ENCODE data around the gene IFITM2. TPM values are rescaled to one million over a fixed set of nuclear protein-coding genes. Genes with fewer than 3 reads are reported as not detected.
"Not testable (repeated sequence)": the region's sequence is repeated elsewhere in the genome, so short reads cannot be mapped to it uniquely, and the experiment has no call there.

Gene IFITM2
- total RNA-seq, 4 donors from 2014 or later, result 25.6 to 84.1 (median 45.1) TPM

- H3K4me1 ChIP-seq, result peaks cover 45% of the 10 kb centered on the region
- peak overlapping the region; percentile 53 for H3K4me3 ChIP-seq
- peak overlapping the region; percentile 65 for H3K27ac ChIP-seq
- TF ChIP-seq EP300 (IDR thresholded peaks at IDR 0.05), result no peak
- TF ChIP-seq POLR2AphosphoS5 (IDR thresholded peaks at IDR 0.05), result no peak
- TF ChIP-seq, protein P1, sequence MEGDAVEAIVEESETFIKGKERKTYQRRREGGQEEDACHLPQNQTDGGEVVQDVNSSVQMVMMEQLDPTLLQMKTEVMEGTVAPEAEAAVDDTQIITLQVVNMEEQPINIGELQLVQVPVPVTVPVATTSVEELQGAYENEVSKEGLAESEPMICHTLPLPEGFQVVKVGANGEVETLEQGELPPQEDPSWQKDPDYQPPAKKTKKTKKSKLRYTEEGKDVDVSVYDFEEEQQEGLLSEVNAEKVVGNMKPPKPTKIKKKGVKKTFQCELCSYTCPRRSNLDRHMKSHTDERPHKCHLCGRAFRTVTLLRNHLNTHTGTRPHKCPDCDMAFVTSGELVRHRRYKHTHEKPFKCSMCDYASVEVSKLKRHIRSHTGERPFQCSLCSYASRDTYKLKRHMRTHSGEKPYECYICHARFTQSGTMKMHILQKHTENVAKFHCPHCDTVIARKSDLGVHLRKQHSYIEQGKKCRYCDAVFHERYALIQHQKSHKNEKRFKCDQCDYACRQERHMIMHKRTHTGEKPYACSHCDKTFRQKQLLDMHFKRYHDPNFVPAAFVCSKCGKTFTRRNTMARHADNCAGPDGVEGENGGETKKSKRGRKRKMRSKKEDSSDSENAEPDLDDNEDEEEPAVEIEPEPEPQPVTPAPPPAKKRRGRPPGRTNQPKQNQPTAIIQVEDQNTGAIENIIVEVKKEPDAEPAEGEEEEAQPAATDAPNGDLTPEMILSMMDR (IDR thresholded peaks at IDR 0.05), result no peak
- no peak for TF ChIP-seq POLR2A (IDR thresholded peaks at IDR 0.05)
- no peaks in the 10 kb centered on the region for H3K9me3 ChIP-seq
- no peaks in the 10 kb centered on the region for H3K36me3 ChIP-seq
- WGBS, result 68% methylated on average over 3 of the region's 9 CpGs
- H3K27me3 ChIP-seq, result no peaks in the 10 kb centered on the region
- DNase-seq (ENCODE audit: low spot score in 2 of 2), result no peak
Measured at GRCh38 chr11:315051-315481, 7.5 kb downstream of the IFITM2 start.

GRCh38 chr11:315516-315994, 7.9 kb downstream of the IFITM2 start:
- DNase-seq (ENCODE audit: low spot score in 2 of 2), result peak in 1 of 2 donors; percentile 62
- TF ChIP-seq EP300 (IDR thresholded peaks at IDR 0.05) (no peak), POLR2AphosphoS5 (IDR thresholded peaks at IDR 0.05) (no peak), POLR2A (IDR thresholded peaks at IDR 0.05) (no peak)
- TF ChIP-seq, protein P1 (IDR thresholded peaks at IDR 0.05), result no peak
- peak overlapping the region; percentile 65 for H3K27ac ChIP-seq
- WGBS, result 35% methylated on average over 8 of the region's 32 CpGs
- peaks cover 47% of the 10 kb centered on the region for H3K4me1 ChIP-seq
- no peaks in the 10 kb centered on the region for H3K27me3 ChIP-seq
- H3K36me3 ChIP-seq, result no peaks in the 10 kb centered on the region
- H3K4me3 ChIP-seq, result peak overlapping the region; percentile 53
- H3K9me3 ChIP-seq, result no peaks in the 10 kb centered on the region

GRCh38 chr11:316031-316701, 8.6 kb downstream of the IFITM2 start:
- Histone ChIP-seq H3K4me3 (peak overlapping the region; percentile 53), H3K27me3 (no peaks in the 10 kb centered on the region), H3K36me3 (no peaks in the 10 kb centered on the region), H3K4me1 (peaks cover 47% of the 10 kb centered on the region), H3K27ac (peak overlapping the region; percentile 65), H3K9me3 (no peaks in the 10 kb centered on the region)
- 32% methylated on average over 18 of the region's 64 CpGs for WGBS
- peak in 1 of 2 donors; percentile 72 for DNase-seq (ENCODE audit: low spot score in 2 of 2)
- TF ChIP-seq, protein P1 (IDR thresholded peaks at IDR 0.05), result no peak
- TF ChIP-seq POLR2AphosphoS5 (IDR thresholded peaks at IDR 0.05), result no peak
- TF ChIP-seq POLR2A (IDR thresholded peaks at IDR 0.05), result no peak
- no peak for TF ChIP-seq EP300 (IDR thresholded peaks at IDR 0.05)

- TF ChIP-seq POLR2AphosphoS5 (IDR thresholded peaks at IDR 0.05) (no peak), POLR2A (IDR thresholded peaks at IDR 0.05) (no peak), EP300 (IDR thresholded peaks at IDR 0.05) (no peak)
- TF ChIP-seq, protein P1 (IDR thresholded peaks at IDR 0.05), result no peak
- Histone ChIP-seq H3K9me3 (no peaks in the 10 kb centered on the region), H3K27ac (peak overlapping the region; percentile 65), H3K4me3 (peak overlapping the region; percentile 53), H3K27me3 (no peaks in the 10 kb centered on the region), H3K4me1 (peaks cover 44% of the 10 kb centered on the region), H3K36me3 (no peaks in the 10 kb centered on the region)
- DNase-seq (ENCODE audit: low spot score in 2 of 2), result no peak
- 65% methylated on average over 7 of the region's 7 CpGs for WGBS
Measured at GRCh38 chr11:316891-317301, 9.3 kb downstream of the IFITM2 start.

DNA sequence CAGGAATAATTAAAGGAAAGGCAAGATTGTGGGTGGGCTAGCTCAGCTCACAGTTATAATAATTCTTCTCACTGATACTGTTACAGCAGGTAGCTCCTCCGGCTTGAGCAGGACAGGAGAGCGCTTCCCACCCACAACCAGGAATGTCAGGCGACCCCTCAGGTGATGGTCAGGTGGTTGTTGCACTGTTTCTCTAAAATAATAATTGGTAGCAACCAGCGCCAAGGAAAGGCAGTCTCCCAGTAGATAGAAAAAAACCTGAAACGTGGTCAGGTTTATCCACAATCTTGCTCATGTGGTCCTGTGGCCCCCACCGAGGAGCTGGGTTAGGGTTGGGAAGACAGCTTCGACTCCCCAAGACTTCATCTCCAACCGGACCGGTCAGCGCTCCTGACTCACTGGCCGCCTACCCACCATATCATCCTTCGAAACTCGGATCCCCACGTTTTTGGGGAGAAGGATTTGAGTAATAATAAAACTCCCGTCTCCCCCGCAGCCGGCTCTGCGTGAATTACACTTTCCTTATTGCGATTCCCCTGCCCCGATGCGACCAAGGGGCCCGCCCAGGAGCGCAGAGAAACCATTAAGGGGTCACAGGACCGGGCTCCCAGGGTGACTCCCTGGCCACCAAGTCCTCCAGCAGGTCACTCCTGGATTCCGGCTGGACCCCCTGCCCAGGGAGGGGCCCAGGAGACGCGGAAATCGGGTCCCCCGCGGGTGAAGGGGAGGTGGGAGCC, 10.2 kb downstream of the IFITM2 start:
- not testable (repeated sequence) for H3K9me3 ChIP-seq, H3K36me3 ChIP-seq, H3K27me3 ChIP-seq
- Histone ChIP-seq H3K4me1 (peaks cover 40% of the 10 kb centered on the region), H3K4me3 (peak overlapping the region; percentile 31), H3K27ac (peak overlapping the region; percentile 1)
- WGBS, result 50% methylated on average over 6 of the region's 30 CpGs
- DNase-seq (ENCODE audit: low spot score in 2 of 2), result peak in 1 of 2 donors; percentile 46

DNA sequence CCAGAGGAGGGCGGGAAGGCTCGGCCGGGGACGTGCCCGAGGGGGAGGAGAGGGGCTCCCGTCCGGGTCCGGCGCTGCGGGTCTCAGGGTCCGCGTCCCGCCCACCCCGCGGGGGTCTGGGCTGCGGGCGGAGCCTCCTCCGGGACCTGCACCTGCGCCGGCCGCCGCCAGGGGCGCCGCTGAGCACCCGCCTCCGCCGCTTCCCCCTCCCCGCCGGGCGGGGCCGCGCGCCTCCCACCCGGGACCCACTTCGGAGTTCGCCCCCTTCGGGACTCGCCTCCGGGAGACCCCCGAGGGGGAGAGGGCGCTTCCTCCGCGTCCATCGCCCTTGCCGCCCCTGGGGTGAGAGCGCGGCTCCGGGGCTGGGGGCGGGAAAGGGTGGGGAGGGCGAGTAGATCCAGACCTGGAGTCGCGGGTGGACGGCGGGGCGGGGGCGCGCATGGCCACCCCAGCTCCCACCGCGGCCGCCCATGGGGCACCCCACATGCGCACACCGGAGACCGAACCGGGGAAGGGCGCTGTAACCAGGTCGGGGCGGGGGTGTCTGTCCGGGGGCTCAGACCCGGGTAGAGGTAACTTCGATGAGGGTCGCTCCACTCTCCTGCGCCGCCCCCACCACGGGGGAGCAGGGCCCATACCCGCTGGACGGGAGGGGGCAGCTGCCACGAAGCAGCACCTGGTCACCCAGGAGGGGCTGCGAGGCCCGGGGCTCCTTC, 10.9 kb downstream of the IFITM2 start:
- WGBS, result no CpG with 5 or more reads among the region's 79 CpGs
- Histone ChIP-seq H3K4me3 (peak overlapping the region; percentile 74), H3K4me1 (peaks cover 33% of the 10 kb centered on the region), H3K27ac (peak overlapping the region; percentile 93)
- DNase-seq (ENCODE audit: low spot score in 2 of 2), result peak in 1 of 2 donors; percentile 66
- not testable (repeated sequence) for H3K36me3 ChIP-seq, H3K9me3 ChIP-seq, H3K27me3 ChIP-seq

GRCh38 chr11:319121-319887, 11.7 kb downstream of the IFITM2 start:
- 3% methylated on average over 10 of the region's 29 CpGs for WGBS
- Histone ChIP-seq H3K4me1 (peaks cover 33% of the 10 kb centered on the region), H3K4me3 (peak overlapping the region; percentile 74), H3K27ac (peak overlapping the region; percentile 93)
- peak in 1 of 2 donors; percentile 67 for DNase-seq (ENCODE audit: low spot score in 2 of 2)
- not testable (repeated sequence) for H3K27me3 ChIP-seq, H3K36me3 ChIP-seq, H3K9me3 ChIP-seq

GRCh38 chr11:319888-320273, 12.3 kb downstream of the IFITM2 start:
- not testable (repeated sequence) for H3K9me3 ChIP-seq; H3K27me3 ChIP-seq; H3K36me3 ChIP-seq; DNase-seq (ENCODE audit: low spot score in 2 of 2)
- Histone ChIP-seq H3K27ac (peak overlapping the region; percentile 93), H3K4me1 (peaks cover 36% of the 10 kb centered on the region), H3K4me3 (peak overlapping the region; percentile 74)
- 20% methylated on average over 1 of the region's 10 CpGs for WGBS
